B cell (primary cell): ENCODE data around the gene CNTNAP2.

Source experiments
- EZH2 ChIP-seq: IDR thresholded peaks from 2 replicates; pipeline ENCODE4 v1.6.1; 2012; ENCODE audit warnings: borderline replicate concordance, low read depth, mild to moderate bottlenecking, moderate library complexity, low read length; ENCODE audit not compliant: insufficient read depth, poor library complexity, severe bottlenecking
- TF ChIP-seq, protein P1 (sequence below): fragments of 200-600 bp; IDR thresholded peaks from one replicate; pipeline ENCODE4 v1.8.0; 2022; ENCODE audit warnings: antibody characterized with exemption, mild to moderate bottlenecking

DNA sequence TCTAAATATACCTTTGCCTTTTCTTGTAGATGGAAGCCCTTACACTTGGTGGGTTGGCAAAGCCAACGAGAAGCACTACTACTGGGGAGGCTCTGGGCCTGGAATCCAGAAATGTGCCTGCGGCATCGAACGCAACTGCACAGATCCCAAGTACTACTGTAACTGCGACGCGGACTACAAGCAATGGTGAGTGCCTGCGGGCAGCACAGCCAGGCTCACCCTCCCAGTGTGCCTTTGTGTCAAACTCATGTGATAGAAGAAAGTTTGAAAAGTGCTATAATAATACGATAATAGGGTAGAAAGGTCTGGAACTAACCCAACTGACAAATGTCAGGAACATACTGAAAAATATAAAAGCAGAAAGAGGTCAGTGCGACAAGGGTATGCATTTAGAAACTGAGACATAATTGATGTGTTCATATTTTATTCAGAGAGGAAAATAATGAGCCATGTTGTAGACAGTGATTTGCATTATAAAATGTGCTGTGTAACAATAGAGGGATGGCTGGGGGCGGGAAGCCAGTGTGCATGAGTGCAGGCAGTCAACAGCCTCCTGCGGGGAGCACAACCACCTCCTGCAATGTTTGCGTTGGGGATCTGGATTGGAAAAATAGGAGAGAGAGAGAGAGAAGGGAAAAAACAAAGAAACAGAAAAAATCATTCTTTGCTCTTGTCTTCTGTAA is 1787.1 kb downstream of the CNTNAP2 start:
- TF ChIP-seq, protein P1, sequence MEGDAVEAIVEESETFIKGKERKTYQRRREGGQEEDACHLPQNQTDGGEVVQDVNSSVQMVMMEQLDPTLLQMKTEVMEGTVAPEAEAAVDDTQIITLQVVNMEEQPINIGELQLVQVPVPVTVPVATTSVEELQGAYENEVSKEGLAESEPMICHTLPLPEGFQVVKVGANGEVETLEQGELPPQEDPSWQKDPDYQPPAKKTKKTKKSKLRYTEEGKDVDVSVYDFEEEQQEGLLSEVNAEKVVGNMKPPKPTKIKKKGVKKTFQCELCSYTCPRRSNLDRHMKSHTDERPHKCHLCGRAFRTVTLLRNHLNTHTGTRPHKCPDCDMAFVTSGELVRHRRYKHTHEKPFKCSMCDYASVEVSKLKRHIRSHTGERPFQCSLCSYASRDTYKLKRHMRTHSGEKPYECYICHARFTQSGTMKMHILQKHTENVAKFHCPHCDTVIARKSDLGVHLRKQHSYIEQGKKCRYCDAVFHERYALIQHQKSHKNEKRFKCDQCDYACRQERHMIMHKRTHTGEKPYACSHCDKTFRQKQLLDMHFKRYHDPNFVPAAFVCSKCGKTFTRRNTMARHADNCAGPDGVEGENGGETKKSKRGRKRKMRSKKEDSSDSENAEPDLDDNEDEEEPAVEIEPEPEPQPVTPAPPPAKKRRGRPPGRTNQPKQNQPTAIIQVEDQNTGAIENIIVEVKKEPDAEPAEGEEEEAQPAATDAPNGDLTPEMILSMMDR = no peak
- no peak for TF ChIP-seq EZH2
